Measurements from ENCODE around the gene CDHR3. TPM values are rescaled to one million over a fixed set of nuclear protein-coding genes. Genes with fewer than 3 reads are reported as not detected.
"Not testable (repeated sequence)": the region's sequence is repeated elsewhere in the genome, so short reads cannot be mapped to it uniquely, and the experiment has no call there.

Gene CDHR3
- polyA plus RNA-seq, 3 donors, result 1.5 to 6.4 (median 2.8) TPM

DNA sequence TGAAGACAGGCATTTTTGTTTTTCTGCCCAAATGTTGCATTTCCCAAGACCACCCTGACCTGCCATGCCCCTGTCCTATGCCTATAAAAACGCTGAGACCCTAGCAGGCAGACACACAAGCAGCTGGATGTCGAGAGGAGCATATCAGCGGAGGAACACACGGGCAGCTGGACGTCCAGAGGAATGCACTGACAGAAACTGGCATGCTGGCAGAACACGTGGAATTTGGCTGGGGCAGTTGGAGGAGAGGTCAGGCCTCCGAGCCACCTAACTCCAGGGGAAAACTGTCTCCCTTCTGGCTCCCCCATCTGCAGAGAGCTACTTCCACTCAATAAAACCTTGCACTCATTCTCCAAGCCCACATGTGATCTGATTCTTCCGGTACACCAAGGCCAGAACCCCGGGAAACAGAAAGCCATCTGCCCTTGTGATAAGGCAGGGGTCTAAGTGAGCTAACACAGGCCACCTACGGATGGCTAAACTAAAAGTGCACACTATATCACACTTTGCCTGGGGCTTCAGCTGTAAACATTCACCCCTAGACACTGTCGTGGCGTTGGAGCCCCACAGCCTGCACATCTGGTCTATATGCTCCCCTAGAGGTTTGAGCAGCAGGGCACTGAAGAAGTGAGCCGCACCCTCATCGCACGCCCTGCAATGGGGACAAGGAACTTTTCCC is 10.0 kb upstream of the CDHR3 start:
- 72 to 83% (median 77%) methylated on average over 15 of the region's 15 CpGs for WGBS, 3 donors
- H3K27ac ChIP-seq (ENCODE audit: low read depth, low read length), result no peak overlapping the region

DNA sequence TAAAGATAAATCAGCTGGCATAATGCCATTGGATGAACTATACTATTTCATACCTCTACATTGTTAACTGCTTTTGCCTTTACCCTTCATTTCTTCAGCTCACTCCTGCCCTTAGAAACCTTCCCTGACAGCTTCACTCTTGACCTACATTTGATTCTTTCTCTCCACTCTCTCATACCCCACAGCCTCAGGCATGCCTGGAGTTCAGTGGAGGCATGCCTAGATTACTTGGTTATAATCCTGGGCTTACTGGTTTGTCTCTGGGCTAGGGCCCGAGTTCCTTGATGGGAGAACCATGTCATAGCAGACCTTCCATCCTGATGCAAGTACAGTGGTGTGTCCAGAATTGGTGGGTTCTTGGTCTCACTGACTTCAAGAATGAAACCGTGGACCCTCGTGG is 8.4 kb upstream of the CDHR3 start:
- 87 to 88% (median 88%) methylated on average over 3 of the region's 3 CpGs for WGBS, 3 donors
- no peak overlapping the region for H3K27ac ChIP-seq (ENCODE audit: low read depth, low read length)

DNA sequence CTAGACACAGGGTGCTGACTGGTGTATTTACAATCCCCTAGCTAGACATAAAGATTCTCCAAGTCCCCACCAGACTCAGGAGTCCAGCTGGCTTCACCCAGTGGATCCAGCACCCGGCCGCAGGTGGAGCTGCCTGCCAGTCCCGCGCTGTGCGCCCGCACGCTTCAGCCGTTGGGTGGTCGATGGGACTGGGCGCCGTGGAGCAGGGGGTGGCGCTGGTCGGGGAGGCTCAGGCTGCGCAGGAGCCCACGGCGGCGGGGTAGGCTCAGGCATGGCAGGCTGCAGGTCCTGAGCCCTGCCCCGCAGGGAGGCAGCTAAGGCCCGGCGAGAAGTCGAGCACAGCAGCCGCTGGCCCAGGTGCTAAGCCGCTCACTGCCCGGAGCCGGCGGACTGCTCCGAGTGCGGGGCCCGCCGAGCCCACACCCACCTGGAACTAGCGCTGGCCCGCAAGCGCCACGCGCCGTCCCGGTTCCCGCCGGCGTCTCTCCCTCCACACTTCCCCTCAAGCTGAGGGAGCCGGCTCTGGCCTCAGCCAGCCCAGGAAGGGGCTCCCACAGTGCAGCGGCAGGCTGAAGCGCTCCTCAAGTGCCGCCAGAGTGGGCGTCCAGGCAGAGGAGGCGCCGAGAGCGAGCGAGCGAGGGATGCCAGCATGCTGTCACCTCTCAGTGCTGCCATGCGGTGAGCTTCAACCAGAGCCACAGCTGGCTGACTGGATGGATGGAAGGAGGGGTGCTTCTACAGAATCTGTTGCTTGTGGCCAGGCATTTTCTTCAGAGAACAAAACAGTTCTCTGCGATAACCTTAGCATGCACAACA is 7.2 kb upstream of the CDHR3 start:
- H3K27ac ChIP-seq (ENCODE audit: low read depth, low read length), result not testable (repeated sequence)
- 83 to 89% (median 86%) methylated on average over 48 to 52 of the region's 52 CpGs for WGBS, 3 donors

DNA sequence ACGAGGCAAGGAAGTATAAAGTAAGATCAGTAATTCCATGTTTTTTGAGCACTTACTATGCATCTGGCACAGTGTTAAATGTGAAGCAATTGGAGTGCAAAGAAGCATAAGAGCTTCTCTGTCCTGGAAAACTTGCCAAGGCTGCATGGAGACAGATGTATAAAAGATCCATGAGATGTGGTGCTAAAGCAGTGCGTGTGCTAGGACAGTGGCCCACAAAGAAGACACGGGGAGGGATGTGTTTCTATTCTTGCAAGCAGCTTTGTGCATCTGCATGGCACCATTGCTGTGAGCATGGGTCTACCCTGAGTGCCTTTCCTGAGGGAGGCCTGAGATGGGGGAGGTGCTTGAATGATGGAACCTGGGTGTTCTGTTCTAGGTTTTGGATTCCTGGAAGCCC is 5.1 kb upstream of the CDHR3 start:
- no peak overlapping the region for H3K27ac ChIP-seq (ENCODE audit: low read depth, low read length)
- 76 to 79% (median 77%) methylated on average over 3 of the region's 3 CpGs for WGBS, 3 donors

DNA sequence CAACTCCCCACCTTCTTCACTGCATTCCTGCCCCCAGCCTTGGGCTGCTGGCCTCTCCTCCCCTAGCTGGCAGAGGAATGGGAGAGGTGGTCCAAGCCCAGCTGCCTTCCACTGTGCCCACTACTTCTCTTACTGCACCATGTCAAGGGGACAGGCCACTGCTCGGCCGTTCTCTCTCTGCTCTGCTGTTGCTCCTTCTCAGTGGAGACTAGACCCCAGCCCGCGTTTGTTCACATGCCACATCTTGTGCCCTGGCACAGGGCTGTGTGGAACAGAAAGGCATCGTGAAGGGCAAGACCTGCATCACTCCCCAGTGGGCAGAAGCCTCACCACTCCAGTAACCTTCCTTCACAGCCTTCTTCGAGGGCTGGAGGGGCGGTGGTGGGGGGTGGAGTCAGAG is 711 bp upstream of the CDHR3 start:
- WGBS, 3 donors, result 81 to 94% (median 90%) methylated on average over 7 of the region's 7 CpGs

DNA sequence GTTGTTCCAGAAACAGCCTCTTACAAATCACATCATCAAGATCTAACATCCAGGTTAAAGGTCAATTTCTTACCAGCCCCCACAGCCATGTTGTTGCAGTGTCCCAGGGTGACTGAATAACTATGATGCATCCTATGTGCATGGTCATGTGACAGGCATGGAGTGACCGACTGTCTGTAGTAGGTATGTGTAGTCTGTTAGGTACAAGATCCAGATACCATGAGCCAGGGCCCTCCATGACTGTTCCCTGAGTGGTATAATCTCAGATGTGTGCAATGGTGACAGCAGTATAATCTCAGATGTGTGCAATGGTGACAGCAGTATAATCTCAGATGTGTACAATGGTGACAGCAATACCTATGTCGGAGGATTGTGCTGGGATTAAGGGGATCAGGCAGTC is 8.8 kb downstream of the CDHR3 start:
- H3K27ac ChIP-seq (ENCODE audit: low read depth, low read length), result no peak overlapping the region
- WGBS, 3 donors, result 96 to 98% (median 96%) methylated on average over 2 of the region's 2 CpGs

More for the DNA sequence above, 711 bp upstream of the CDHR3 start:
- no peak overlapping the region for H3K27ac ChIP-seq (ENCODE audit: low read depth, low read length)

DNA sequence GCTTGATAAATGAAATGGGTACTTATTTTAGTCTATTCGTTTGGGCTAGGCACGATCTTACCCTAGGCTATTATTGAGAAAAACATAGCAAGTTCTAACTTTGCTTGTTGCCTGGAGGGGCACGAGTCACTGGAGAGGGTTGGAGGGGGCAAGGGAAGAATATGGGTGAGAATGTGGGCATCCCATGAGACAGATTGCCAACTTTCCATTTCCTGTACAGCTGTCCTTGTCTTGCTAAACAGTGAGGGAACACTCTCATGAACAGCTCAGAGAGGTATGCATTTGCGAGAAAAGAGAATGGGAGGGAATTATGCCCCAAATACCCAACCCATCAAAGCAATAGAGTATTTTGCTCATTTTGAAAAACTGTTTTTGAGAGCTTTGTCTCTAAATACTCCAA is 9.2 kb downstream of the CDHR3 start:
- WGBS, 3 donors, result 47 to 80% (median 73%) methylated on average over 4 of the region's 4 CpGs
- no peak overlapping the region for H3K27ac ChIP-seq (ENCODE audit: low read depth, low read length)

DNA sequence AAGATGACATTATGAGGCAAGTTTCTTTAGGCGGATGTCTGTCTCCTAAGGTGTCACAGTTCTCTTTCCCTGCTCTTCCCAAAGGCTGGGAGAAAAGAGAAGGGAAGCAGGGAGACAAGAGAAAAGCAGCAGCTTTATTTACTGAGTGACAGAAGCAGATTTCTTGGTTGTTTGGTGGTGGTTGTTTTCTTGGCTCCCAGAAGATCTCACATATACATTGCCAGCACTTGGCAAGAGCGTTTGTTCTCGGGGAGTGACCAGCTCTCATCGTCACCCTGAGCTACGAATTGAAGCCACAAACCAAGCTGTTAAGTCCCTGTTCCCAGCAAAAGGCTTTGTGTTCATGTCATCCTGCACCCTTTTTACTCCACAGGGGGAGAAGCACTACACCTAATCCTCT is 11.4 kb downstream of the CDHR3 start:
- 83 to 89% (median 88%) methylated on average over 5 of the region's 5 CpGs for WGBS, 3 donors
- H3K27ac ChIP-seq (ENCODE audit: low read depth, low read length), result no peak overlapping the region

DNA sequence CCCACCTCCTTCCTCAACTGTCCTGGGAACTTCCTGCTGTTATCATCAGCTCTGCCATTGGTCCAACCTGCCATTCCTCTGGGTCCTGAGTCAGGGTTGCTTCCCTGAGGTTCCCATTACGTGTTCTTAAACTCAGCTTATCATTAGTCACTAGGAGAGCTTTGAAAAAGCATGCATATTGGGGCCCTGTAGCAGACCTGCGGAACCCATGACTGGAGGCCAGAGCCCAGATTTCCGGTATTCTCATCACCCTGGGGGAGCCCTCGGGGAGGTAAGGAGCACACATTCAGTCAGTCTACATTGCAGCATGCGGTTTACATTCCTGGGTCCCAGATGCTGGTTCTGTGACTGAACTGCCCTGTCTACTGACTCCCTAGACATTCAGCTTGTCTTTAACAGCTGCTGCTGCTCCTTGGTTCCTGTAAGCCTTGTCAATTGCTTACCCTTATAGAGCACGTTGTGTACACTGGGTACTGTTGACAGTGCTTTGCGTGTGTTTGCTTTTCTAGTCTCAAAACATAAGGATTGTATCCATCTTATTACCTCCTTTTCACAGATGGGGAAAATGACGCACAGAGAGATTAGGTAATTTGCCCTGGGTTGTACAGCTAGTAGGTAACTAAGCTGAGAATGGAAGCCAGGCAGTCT is 12.8 kb downstream of the CDHR3 start:
- 71 to 81% (median 79%) methylated on average over 8 of the region's 8 CpGs for WGBS, 3 donors
- H3K27ac ChIP-seq (ENCODE audit: low read depth, low read length), result no peak overlapping the region

DNA sequence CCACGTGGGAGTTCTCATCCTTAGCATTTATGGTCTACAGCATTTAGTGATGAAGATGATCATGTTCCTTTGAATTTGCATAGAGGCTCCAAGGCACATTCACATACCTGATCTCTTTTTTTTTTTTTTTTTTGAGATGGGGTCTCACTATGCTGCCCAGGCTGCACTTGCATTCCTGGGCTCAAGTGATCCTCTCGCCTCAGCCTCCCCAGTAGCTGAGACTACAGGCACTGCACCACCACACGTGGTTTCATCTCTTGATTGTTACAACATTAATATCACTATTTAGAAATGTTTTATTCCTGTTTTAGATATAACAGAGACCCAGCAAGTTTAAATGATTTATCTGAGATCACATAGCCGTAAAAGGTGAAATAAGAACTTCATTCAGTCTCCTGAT is 13.8 kb downstream of the CDHR3 start:
- 88 to 96% (median 89%) methylated on average over 4 of the region's 4 CpGs for WGBS, 3 donors
- no peak overlapping the region for H3K27ac ChIP-seq (ENCODE audit: low read depth, low read length)

DNA sequence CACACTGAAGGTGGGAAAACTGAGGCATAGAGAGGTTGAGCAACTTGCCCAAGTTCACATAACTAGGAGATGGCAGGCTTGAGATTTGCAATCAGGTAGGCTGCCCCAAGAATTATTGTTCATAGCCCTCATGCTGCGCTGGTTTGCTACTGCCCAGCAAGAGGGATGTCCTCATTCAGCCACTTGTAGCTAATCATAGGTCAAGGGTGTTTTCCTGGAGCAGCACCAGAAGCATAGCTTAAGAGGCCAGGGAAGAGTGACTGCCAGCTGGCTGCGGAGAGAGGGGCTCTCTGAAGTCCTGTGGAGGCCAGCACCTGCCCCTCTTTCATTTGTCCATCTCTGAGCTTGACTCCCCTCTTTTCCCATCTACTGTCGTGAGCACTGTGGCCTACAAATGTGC is 15.0 kb downstream of the CDHR3 start:
- WGBS, 3 donors, result 87 to 94% (median 90%) methylated on average over 3 of the region's 3 CpGs
- no peak overlapping the region for H3K27ac ChIP-seq (ENCODE audit: low read depth, low read length)

DNA sequence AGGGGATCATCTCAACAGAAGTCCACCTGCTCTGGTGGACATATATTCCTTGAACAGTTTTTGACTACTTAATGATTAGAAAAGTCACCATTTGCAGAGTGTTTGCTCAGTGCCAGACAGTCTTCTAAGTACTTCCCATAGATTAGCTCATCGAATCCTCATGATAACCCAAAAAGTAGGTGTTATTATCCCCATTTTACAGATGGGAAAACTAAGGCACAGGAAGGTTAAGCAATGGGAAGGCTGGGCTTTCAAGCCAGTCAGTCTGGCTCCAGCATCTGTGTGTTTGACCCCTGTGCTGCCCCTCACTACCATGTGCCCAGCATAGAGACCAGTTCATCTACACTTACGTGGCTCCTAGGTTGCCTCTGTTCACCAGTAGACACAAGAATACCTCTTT is 15.9 kb downstream of the CDHR3 start:
- 94 to 98% (median 95%) methylated on average over 2 of the region's 2 CpGs for WGBS, 3 donors
- no peak overlapping the region for H3K27ac ChIP-seq (ENCODE audit: low read depth, low read length)

DNA sequence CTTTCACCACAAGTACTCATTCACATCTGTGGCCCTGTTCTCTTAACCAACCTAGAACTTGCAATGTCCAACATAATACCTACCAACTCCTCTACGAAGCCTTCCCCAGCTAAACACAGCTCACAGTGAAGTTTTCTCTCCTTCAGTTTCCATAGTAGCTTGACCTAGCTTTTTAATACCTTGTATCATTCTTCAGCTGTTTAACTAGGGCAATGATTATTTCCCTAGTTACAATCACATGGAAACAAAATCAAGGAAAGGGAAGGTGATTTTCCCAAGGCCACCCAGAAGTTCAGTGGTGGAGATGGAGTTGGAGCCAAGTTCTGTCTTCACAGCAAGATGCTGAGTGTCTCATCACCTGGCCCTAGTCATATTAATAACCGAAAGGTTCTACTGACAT is 16.3 kb downstream of the CDHR3 start:
- 68 to 97% (median 90%) methylated on average over 2 of the region's 2 CpGs for WGBS, 3 donors
- no peak overlapping the region for H3K27ac ChIP-seq (ENCODE audit: low read depth, low read length)

DNA sequence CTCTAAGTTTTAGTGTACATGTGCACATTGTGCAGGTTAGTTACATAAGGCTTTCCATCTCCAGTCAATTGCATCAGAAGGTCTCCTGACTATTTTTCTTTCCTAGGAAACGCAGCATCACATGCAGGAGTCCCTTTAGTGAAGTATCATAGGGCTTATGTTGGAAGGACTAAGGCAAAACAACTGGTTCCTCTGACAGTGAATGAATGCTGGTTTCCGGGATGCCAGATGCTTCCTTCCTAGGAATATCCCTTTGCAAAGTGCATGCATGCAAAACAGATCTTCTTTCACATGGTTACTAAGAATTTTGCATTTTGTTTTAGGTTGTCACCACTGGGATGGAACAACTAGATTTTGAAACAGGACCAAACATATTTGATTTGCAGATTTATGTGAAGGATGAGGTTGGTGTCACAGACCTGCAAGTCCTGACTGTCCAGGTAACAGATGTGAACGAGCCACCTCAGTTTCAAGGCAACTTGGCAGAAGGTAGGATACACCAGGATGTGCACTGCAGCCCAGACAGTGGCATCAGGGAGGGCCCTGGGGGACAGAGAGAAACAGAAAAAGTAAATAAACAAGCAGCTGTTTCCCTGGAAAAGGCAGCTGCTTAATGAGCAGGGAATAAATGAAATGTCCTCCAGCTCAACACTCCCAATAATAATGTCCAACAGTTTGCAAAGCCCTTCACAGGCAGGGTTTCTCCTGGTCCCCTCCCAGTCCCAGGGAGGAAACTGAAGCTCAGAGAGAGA is 17.8 kb downstream of the CDHR3 start:
- WGBS, 3 donors, result 79 to 92% (median 80%) methylated on average over 3 of the region's 3 CpGs
- no peak overlapping the region for H3K27ac ChIP-seq (ENCODE audit: low read depth, low read length)

DNA sequence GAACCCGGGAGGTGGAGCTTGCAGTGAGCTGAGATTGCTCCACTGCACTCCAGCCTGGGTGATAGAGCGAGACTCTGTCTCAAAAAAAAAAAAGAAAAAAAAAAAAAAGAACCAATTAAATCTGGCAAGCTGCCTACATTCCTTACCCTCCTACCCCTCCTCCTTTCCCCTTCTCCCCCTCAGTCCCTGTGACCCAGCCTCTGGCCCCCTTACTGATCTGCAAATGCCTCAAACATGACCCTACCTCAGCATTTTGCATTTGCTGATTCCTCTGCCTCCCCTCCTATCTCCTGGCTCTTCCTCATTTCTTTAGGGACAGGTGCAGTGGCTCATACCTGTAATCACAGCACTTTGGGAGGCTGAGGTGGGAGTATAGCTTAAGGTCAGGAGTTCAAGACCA is 19.3 kb downstream of the CDHR3 start:
- H3K27ac ChIP-seq (ENCODE audit: low read depth, low read length), result no peak overlapping the region
- WGBS, 3 donors, result 73 to 100% (median 80%) methylated on average over 1 to 2 of the region's 2 CpGs

DNA sequence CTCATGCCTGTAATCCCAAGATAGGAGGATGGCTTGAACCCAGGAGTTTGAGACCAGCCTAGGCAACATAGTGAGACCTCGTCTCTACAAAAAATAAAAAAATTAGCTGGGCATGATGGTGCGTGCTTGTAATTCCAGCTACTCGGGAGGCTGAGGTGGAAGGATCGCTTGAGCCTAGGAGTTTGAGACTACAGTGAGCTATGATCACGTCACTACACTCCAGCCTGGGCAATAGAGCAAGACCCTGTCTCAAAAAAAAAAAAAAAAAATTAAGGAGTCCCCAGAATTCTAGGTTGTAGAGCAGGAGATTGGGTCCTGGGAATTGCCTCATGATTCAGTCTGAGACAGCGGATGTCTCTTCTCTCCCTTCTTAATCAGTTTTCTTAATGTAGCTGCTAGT is 21.7 kb downstream of the CDHR3 start:
- WGBS, 3 donors, result 94 to 96% (median 95%) methylated on average over 6 of the region's 6 CpGs
- not testable (repeated sequence) for H3K27ac ChIP-seq (ENCODE audit: low read depth, low read length)

DNA sequence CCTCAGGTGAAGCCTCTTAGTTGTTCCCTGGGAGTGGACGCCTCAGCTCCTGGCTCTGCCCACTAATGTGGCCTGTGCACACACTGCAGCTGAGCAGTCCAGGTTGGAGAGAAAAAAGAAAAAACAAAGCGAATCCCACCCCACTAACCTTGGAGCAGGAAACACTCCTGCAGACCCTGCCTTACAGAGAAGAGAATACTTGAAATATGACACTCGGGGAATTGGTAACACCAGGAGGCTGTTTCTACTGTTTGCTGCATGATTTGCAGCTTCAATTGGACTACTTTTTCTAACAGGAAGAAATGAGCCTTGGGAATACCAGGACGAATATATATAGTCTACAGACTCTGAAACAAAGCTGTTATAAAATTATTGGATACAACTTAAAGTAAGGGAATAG is 22.2 kb downstream of the CDHR3 start:
- H3K27ac ChIP-seq (ENCODE audit: low read depth, low read length), result no peak overlapping the region
- 63 to 78% (median 77%) methylated on average over 4 of the region's 4 CpGs for WGBS, 3 donors

DNA sequence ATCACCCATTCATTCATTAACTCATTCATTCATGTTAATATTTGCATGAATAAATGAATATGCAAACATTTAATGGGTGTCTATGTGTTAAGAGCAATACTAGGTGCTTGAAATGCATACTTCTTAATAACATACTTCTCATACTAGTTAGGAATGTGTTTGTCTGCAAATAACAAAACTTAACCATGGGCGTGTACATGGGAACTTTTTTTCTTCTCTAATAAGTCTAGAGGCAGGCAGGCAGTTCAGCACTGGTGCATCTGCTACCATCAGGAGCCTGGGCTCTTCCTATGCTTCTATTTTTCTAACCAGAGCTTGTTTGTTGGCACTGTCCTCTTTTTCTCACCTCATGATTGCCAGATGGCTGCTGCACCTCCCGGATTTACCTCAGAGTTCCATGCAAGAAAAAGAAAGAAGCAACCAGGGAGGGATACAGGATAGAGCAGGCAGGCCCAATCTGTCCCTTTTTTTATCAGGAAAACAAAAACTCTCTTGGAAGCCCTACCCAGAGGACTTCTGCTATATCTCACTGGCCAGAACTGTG is 22.7 kb downstream of the CDHR3 start:
- H3K27ac ChIP-seq (ENCODE audit: low read depth, low read length), result no peak overlapping the region
- 89 to 95% (median 94%) methylated on average over 2 of the region's 2 CpGs for WGBS, 3 donors

DNA sequence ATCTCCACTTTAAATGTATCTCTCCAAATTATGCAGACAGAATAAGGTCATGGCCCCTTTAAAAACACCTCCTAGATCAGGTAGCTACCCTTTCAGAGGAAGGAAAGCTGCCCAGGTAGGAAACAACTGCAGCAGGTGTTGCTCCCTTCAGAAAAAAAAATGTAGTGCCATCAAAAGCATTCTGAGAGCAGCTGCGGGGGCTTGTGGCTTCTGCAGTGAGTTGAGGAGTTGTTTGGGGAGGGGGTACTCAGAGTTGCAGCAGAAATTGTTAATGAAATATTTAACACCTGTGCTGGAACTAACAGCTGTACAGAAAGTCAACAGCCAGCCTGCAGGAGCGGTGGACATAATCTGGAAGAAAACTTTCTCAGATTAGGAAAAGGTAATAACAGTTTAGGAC is 24.0 kb downstream of the CDHR3 start:
- whole genome bisulfite sequencing, 3 donors, result 48 to 92% (median 88%) methylated on average over 2 of the region's 2 CpGs

More for the DNA sequence above, 24.0 kb downstream of the CDHR3 start:
- no peak overlapping the region for H3K27ac ChIP-seq (ENCODE audit: low read depth, low read length)
